Mesendoderm (in vitro differentiated cells): Measurements from ENCODE around the gene TRIM46.
A peak's percentile ranks its signal among the peaks of the same experiment; 100 is the strongest.

ENCODE experiments used
- DNase-seq: peaks from one replicate; pipeline ENCODE4 v3.0.0; 2013
- H2AK5ac ChIP-seq: 2 replicates; pipeline ENCODE4 v1.6.1; 2013; ENCODE audit warnings: low read length, inconsistent platforms
- H2BK120ac ChIP-seq: 2 replicates; pipeline ENCODE4 v1.6.1; 2013; ENCODE audit warnings: low read depth, mild to moderate bottlenecking, low read length, moderate library complexity, mixed read lengths
- H2BK15ac ChIP-seq: replicated peaks from 2 replicates; pipeline ENCODE4 v1.6.1; 2013; ENCODE audit warnings: low read depth, mild to moderate bottlenecking, moderate library complexity
- H2BK5ac ChIP-seq: 2 replicates; pipeline ENCODE4 v1.6.1; 2013; ENCODE audit warnings: low read length, inconsistent platforms
- H3K18ac ChIP-seq: 2 replicates; pipeline ENCODE4 v1.6.1; 2013; ENCODE audit warnings: mild to moderate bottlenecking, low read length, mixed read lengths
- H3K23ac ChIP-seq: one replicate; pipeline ENCODE4 v1.6.1; 2013; ENCODE audit warnings: low read length
- H3K27ac ChIP-seq: 2 replicates; pipeline ENCODE4 v1.5.1; 2013; ENCODE audit warnings: low read depth, mild to moderate bottlenecking, inconsistent platforms, low read length, moderate library complexity
- H3K27me3 ChIP-seq: 2 replicates; pipeline ENCODE4 v1.6.1; 2013; ENCODE audit warnings: low read length, control low read depth, mild to moderate bottlenecking, inconsistent platforms; ENCODE audit not compliant: insufficient read depth, poor library complexity
- H3K36me3 ChIP-seq: 2 replicates; pipeline ENCODE4 v1.6.1; 2013; ENCODE audit warnings: low read length, inconsistent platforms; ENCODE audit not compliant: control insufficient read depth, insufficient read depth
- H3K4ac ChIP-seq: one replicate; pipeline ENCODE4 v1.6.1; 2013; ENCODE audit warnings: low read depth, mild to moderate bottlenecking, low read length, moderate library complexity
- H3K4me1 ChIP-seq: 2 replicates; pipeline ENCODE4 v1.6.1; 2013; ENCODE audit warnings: low read depth, low read length, inconsistent platforms; ENCODE audit not compliant: control insufficient read depth
- H3K4me2 ChIP-seq: 2 replicates; pipeline ENCODE4 v1.6.1; 2013; ENCODE audit warnings: low read length
- H3K4me3 ChIP-seq: 2 replicates; pipeline ENCODE4 v1.5.1; 2013; ENCODE audit warnings: mild to moderate bottlenecking, low read length
- H3K56ac ChIP-seq: one replicate; pipeline ENCODE4 v1.6.1; 2013; ENCODE audit warnings: low read length
- H3K79me1 ChIP-seq: 2 replicates; pipeline ENCODE4 v1.6.1; 2013; ENCODE audit warnings: low read length, inconsistent platforms
- H3K79me2 ChIP-seq: 2 replicates; pipeline ENCODE4 v1.6.1; 2013; ENCODE audit warnings: mild to moderate bottlenecking, low read length; ENCODE audit not compliant: control insufficient read depth, insufficient read depth
- H3K9ac ChIP-seq: 2 replicates; pipeline ENCODE4 v1.6.1; 2013; ENCODE audit warnings: low read length, inconsistent platforms
- H4K5ac ChIP-seq: one replicate; pipeline ENCODE4 v1.6.1; 2013; ENCODE audit warnings: low read length
- H4K8ac ChIP-seq: one replicate; pipeline ENCODE4 v1.6.1; 2013; ENCODE audit warnings: low read depth, mild to moderate bottlenecking, control low read depth, low read length, moderate library complexity
- WGBS: extraction: QIAGEN DNeasy Blood & Tissue Kit; methylation state at CpG from one replicate; pipeline ENCODE4 v1.1.7; 2013; ENCODE audit warnings: low lambda C conversion rate, missing lambda C conversion rate; ENCODE audit not compliant: insufficient coverage; ENCODE audit errors: extremely low coverage; 5-methylcytosine and 5-hydroxymethylcytosine counted together

TRIM46 gene

DNA sequence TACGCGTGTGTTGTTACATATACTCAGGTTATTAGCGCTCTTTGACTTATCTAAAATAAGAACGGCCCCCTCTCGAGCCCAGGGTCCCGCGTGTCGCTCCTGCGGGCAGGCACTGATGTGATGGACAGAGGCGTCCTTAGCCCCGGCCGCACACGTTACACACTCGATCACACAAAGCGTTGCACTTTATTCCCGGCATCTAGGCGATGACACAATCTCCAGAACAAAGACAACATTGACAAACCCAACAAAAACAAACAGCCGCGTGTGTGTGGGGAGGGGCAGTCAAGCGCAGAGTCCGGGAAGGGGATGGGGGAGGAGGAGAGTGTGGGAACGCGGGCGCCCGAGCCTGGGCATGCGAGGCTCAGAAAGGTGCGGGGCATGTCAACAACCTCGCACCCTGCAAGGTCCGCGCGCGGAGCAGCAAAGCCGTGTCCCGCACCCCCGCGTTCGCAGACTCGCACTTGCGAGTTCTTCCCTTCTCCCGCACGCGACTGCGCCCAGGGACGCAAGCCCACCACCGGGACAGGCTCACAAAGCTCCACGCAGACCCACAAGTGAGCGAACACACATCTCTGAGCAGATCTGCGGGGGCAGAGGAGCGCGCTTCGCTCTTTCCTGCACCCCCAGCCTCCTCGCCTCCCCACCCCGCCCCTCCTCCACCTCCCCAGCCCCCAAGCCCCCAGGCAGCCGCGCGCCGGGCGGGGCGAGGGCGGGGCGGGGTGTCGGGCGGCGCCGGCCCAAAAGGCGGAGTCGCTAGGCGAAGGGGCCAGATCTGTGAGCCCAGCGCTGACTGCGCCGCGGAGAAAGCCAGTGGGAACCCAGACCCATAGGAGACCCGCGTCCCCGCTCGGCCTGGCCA lies 46.3 kb upstream of the TRIM46 start, which contains the start of gene EFNA1:
TSS of gene EFNA1 (plus strand) at position 772 of the 862 bp plus-strand sequence. CDS start 102 bp downstream, outside the sequence.
- Histone ChIP-seq H3K56ac (peak within 1 kb of the TSS; percentile 88), H3K27me3 (peaks cover 14% of the 10 kb centered on the region), H3K23ac (no peak within 1 kb of the TSS), H3K79me2 (no peaks in the 10 kb centered on the region), H4K5ac (no peak within 1 kb of the TSS), H3K4ac (no peak within 1 kb of the TSS), H3K9ac (peak within 1 kb of the TSS; percentile 78), H2BK5ac (no peak within 1 kb of the TSS), H3K4me2 (peak within 1 kb of the TSS; percentile 99), H2BK120ac (no peak within 1 kb of the TSS), H4K8ac (no peak within 1 kb of the TSS), H2AK5ac (peak within 1 kb of the TSS; percentile 37), H3K4me1 (peaks cover 15% of the 10 kb centered on the region), H3K27ac (no peak within 1 kb of the TSS), H3K36me3 (no peaks in the 10 kb centered on the region), H2BK15ac (no peak within 1 kb of the TSS), H3K4me3 (peak within 1 kb of the TSS; percentile 60), H3K18ac (peak within 1 kb of the TSS; percentile 44), H3K79me1 (peaks cover 1% of the 10 kb centered on the region)
- WGBS, result no CpG with 5 or more reads among the region's 76 CpGs
- peak; percentile 81 for DNase-seq

DNA sequence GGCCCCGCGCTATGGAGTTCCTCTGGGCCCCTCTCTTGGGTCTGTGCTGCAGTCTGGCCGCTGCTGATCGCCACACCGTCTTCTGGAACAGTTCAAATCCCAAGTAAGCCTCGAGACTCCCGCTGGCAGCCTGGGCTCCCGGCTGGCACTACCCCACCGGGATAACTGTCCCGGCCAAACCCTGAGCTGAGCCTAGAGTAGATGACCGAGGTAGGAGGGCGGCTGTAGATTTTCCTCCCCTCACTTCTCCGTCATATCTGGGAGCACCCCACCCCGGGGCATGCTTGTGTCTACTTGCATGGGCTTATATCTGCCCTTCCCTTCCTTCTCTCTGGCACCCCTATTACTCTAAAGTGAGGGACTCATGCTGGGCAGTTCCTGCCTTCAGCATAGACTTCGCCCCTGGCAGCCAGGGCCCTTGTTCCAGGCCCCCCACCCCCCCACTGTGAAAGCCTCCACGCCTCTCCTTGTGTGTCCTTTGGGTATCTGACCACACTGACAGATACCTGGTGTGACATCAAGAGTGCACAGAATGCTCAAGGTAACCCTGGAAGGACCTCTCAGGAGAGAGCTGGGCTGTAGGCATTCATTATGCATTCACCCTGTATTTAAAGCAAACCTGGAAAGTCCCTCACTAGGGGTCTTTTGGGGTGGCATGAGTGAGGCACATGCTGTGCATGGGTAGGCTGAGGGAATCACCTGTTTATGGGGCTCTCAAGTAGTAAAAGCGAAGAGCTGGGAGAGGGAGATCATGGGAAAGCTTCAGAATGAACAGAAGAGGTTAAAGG lies 45.5 kb upstream of the TRIM46 start:
- H2BK5ac ChIP-seq, result no peak overlapping the region
- H3K27ac ChIP-seq, result no peak overlapping the region
- peak overlapping the region; percentile 54 for H3K4me3 ChIP-seq
- peak overlapping the region; percentile 22 for H2AK5ac ChIP-seq
- H2BK15ac ChIP-seq, result no peak overlapping the region
- DNase-seq, result no peak
- H2BK120ac ChIP-seq, result no peak overlapping the region
- peaks cover 15% of the 10 kb centered on the region for H3K4me1 ChIP-seq
- H3K9ac ChIP-seq, result peak overlapping the region; percentile 78
- no peak overlapping the region for H4K8ac ChIP-seq
- H3K27me3 ChIP-seq, result peaks cover 14% of the 10 kb centered on the region
- no peaks in the 10 kb centered on the region for H3K79me2 ChIP-seq
- peaks cover 1% of the 10 kb centered on the region for H3K79me1 ChIP-seq
- peak overlapping the region; percentile 44 for H3K18ac ChIP-seq
- no peak overlapping the region for H3K23ac ChIP-seq
- peak overlapping the region; percentile 96 for H3K4me2 ChIP-seq
- H3K36me3 ChIP-seq, result no peaks in the 10 kb centered on the region
- no peak overlapping the region for H3K4ac ChIP-seq
- peak overlapping the region; percentile 76 for H3K56ac ChIP-seq
- H4K5ac ChIP-seq, result no peak overlapping the region
- no CpG with 5 or more reads among the region's 17 CpGs for WGBS

DNA sequence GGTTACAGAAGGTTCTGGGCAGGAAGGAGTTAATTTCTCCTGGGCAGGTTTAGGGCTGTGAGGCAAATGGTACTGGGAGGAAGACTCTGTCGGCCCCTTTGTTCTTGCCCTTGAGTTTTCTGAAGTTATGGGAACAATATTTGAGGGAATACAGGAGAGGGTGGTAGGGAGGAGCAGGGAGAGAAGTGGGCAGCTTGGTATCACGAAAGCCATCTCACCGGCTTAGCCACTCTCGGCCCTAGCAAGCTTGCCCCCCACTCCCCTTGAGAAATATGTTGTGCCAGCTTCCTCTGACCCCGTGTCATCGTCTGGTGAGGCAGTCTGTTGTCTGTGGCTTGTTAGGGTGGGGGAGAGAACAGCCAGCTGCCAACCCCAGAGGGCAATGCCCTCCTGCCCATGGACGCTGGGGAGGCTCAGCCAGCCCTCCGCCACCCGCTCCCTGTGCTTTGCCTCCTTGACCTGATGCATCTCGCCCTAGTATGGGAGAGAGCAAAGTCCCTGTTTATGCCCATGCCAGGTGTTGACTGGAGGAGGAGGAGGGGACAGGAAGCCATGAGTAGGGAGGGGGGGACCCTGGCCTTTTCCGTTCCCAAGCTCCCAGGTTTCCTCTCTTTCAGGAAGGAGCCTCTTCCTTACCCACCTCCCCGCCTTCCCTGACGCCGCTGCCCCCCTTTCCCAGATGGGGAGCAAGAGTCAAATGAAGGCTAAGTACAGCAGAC lies 44.7 kb upstream of the TRIM46 start:
- DNase-seq, result peak; percentile 59
- peaks cover 1% of the 10 kb centered on the region for H3K79me1 ChIP-seq
- peak overlapping the region; percentile 65 for H3K9ac ChIP-seq
- WGBS, result no CpG with 5 or more reads among the region's 14 CpGs
- H3K36me3 ChIP-seq, result no peaks in the 10 kb centered on the region
- peak overlapping the region; percentile 35 for H2BK5ac ChIP-seq
- H3K56ac ChIP-seq, result peak overlapping the region; percentile 83
- H4K5ac ChIP-seq, result peak overlapping the region; percentile 2
- H3K4me2 ChIP-seq, result peak overlapping the region; percentile 96
- H3K27me3 ChIP-seq, result peaks cover 14% of the 10 kb centered on the region
- no peaks in the 10 kb centered on the region for H3K79me2 ChIP-seq
- H4K8ac ChIP-seq, result no peak overlapping the region
- peak overlapping the region; percentile 48 for H3K23ac ChIP-seq
- H3K18ac ChIP-seq, result peak overlapping the region; percentile 85
- H2AK5ac ChIP-seq, result peak overlapping the region; percentile 83
- H3K4ac ChIP-seq, result no peak overlapping the region
- no peak overlapping the region for H2BK120ac ChIP-seq
- peak overlapping the region; percentile 72 for H3K27ac ChIP-seq
- peak overlapping the region; percentile 1 for H3K4me3 ChIP-seq
- no peak overlapping the region for H2BK15ac ChIP-seq
- peaks cover 15% of the 10 kb centered on the region for H3K4me1 ChIP-seq

DNA sequence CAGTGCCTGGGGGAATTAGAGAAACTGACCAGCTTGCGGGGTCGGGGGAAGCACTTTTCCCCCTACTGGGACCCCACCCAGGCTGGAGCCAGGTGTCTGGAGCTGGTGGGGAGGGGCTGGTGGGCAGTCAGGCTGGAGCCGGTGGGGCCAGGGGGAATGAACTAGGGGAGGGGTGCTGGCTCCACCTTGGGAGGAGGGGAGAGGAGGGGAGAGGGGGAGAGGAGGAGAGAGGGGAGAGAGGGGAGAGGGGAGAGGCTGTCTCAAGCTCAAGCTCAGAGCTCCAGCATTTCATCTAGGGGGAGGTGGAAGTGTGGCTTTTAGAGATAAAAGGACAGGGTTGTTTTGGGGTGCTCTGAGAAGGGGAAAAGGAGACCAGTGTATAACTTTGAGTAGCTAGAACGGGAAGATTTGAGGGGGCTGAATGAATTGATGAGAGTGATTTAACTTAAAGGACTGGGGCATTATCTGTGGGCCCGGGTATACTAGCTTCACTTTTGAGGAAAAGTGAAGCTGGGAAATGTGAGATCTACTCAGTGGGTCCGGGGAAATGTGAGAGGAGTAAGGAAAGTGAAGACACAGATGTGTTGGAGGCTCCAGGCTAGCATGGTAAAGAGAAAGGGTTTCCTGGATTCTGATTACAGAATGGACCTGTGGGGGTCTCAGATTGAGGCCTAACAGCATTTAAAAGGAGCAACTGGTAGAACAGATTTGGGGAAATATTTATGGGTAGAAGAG lies 43.2 kb upstream of the TRIM46 start:
- no peak overlapping the region for H2BK15ac ChIP-seq
- WGBS, result no CpG with 5 or more reads among the region's 6 CpGs
- peak overlapping the region; percentile 59 for H4K5ac ChIP-seq
- peak overlapping the region; percentile 85 for H3K18ac ChIP-seq
- peak overlapping the region; percentile 96 for H3K4me2 ChIP-seq
- H3K56ac ChIP-seq, result peak overlapping the region; percentile 83
- H3K4ac ChIP-seq, result peak overlapping the region; percentile 49
- peaks cover 1% of the 10 kb centered on the region for H3K79me1 ChIP-seq
- no peak overlapping the region for H3K23ac ChIP-seq
- no peak overlapping the region for H3K4me3 ChIP-seq
- no peak overlapping the region for H2AK5ac ChIP-seq
- H2BK5ac ChIP-seq, result peak overlapping the region; percentile 6
- H3K27me3 ChIP-seq, result peaks cover 12% of the 10 kb centered on the region
- H3K36me3 ChIP-seq, result no peaks in the 10 kb centered on the region
- H2BK120ac ChIP-seq, result no peak overlapping the region
- peak; percentile 61 for DNase-seq
- H3K79me2 ChIP-seq, result no peaks in the 10 kb centered on the region
- H4K8ac ChIP-seq, result no peak overlapping the region
- H3K27ac ChIP-seq, result peak overlapping the region; percentile 72
- H3K4me1 ChIP-seq, result peaks cover 15% of the 10 kb centered on the region
- peak overlapping the region; percentile 65 for H3K9ac ChIP-seq

DNA sequence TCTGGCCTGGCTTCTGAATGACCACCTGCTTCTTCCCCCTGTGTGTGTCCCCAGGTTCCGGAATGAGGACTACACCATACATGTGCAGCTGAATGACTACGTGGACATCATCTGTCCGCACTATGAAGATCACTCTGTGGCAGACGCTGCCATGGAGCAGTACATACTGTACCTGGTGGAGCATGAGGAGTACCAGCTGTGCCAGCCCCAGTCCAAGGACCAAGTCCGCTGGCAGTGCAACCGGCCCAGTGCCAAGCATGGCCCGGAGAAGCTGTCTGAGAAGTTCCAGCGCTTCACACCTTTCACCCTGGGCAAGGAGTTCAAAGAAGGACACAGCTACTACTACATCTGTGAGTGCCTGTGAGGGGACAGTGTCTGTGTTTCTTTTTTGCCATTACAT lies 42.4 kb upstream of the TRIM46 start:
- no peak for DNase-seq
- no CpG with 5 or more reads among the region's 8 CpGs for WGBS
- Histone ChIP-seq H3K27me3 (peaks cover 5% of the 10 kb centered on the region), H3K4ac (no peak overlapping the region), H3K9ac (no peak overlapping the region), H2BK5ac (no peak overlapping the region), H4K8ac (no peak overlapping the region), H2BK15ac (no peak overlapping the region), H3K4me3 (no peak overlapping the region), H4K5ac (no peak overlapping the region), H3K56ac (no peak overlapping the region), H3K4me2 (no peak overlapping the region), H3K18ac (no peak overlapping the region), H3K23ac (no peak overlapping the region), H2AK5ac (no peak overlapping the region), H2BK120ac (no peak overlapping the region), H3K79me2 (no peaks in the 10 kb centered on the region), H3K27ac (no peak overlapping the region), H3K36me3 (no peaks in the 10 kb centered on the region), H3K4me1 (peaks cover 15% of the 10 kb centered on the region), H3K79me1 (peaks cover 1% of the 10 kb centered on the region)
